Measurements from ENCODE around the gene TMEM179. TPM values are rescaled to one million over a fixed set of nuclear protein-coding genes. Genes with fewer than 3 reads are reported as not detected.

TMEM179 gene
- polyA plus RNA-seq, 1 experiment: 0.10 TPM

GRCh38 chr14:104577847-104578301 lies 26.7 kb downstream of the TMEM179 start:
- Histone ChIP-seq H3K4me3 (ENCODE audit: low read depth, low read length) (no peak overlapping the region), H3K27ac (ENCODE audit: low read depth, low read length) (no peak overlapping the region), H3K9me3 (ENCODE audit: control insufficient read depth, insufficient read depth, low read length) (no peaks in the 10 kb centered on the region; the same call in 1 of the 2 replicates), H3K27me3 (ENCODE audit: control insufficient read depth, insufficient read depth, low read length) (peaks cover 17% of the 10 kb centered on the region)
- CTCF ChIA-PET: no interaction called here
- POLR2A ChIA-PET: no interaction called here
- DNase-seq (ENCODE audit: low read depth, low spot score): no peak
- TF ChIP-seq CTCF (IDR thresholded peaks at IDR 0.05; ENCODE audit: low read depth, low read length): no peak

GRCh38 chr14:104577426-104577825 lies 27.1 kb downstream of the TMEM179 start:
- no peak for TF ChIP-seq CTCF (IDR thresholded peaks at IDR 0.05; ENCODE audit: low read depth, low read length)
- Histone ChIP-seq H3K27ac (ENCODE audit: low read depth, low read length) (no peak overlapping the region), H3K4me3 (ENCODE audit: low read depth, low read length) (no peak overlapping the region), H3K27me3 (ENCODE audit: control insufficient read depth, insufficient read depth, low read length) (peaks cover 17% of the 10 kb centered on the region), H3K9me3 (ENCODE audit: control insufficient read depth, insufficient read depth, low read length) (no peaks in the 10 kb centered on the region; the same call in 1 of the 2 replicates)
- CTCF ChIA-PET: no interaction called here
- POLR2A ChIA-PET: no interaction called here
- no peak for DNase-seq (ENCODE audit: low read depth, low spot score)

- Histone ChIP-seq H3K27me3 (ENCODE audit: control insufficient read depth, insufficient read depth, low read length) (peaks cover 17% of the 10 kb centered on the region), H3K4me3 (ENCODE audit: low read depth, low read length) (no peak overlapping the region), H3K9me3 (ENCODE audit: control insufficient read depth, insufficient read depth, low read length) (no peaks in the 10 kb centered on the region; the same call in 1 of the 2 replicates), H3K27ac (ENCODE audit: low read depth, low read length) (no peak overlapping the region)
- ChIA-PET POLR2A (no interaction called here), CTCF (no interaction called here)
- TF ChIP-seq CTCF (IDR thresholded peaks at IDR 0.05; ENCODE audit: low read depth, low read length): no peak
- DNase-seq (ENCODE audit: low read depth, low spot score): no peak
These were observed 27.6 kb downstream of the TMEM179 start for GRCh38 chr14:104576970-104577332.

GRCh38 chr14:104576232-104576969 lies 28.2 kb downstream of the TMEM179 start:
- Histone ChIP-seq H3K9me3 (ENCODE audit: control insufficient read depth, insufficient read depth, low read length) (no peaks in the 10 kb centered on the region; the same call in 1 of the 2 replicates), H3K4me3 (ENCODE audit: low read depth, low read length) (no peak overlapping the region), H3K27ac (ENCODE audit: low read depth, low read length) (no peak overlapping the region), H3K27me3 (ENCODE audit: control insufficient read depth, insufficient read depth, low read length) (peaks cover 17% of the 10 kb centered on the region)
- ChIA-PET CTCF (no interaction called here), POLR2A (no interaction called here)
- no peak for TF ChIP-seq CTCF (IDR thresholded peaks at IDR 0.05; ENCODE audit: low read depth, low read length)
- DNase-seq (ENCODE audit: low read depth, low spot score): no peak

GRCh38 chr14:104574978-104575583 lies 29.5 kb downstream of the TMEM179 start:
- POLR2A ChIA-PET: no interaction called here
- Histone ChIP-seq H3K27me3 (ENCODE audit: control insufficient read depth, insufficient read depth, low read length) (peaks cover 17% of the 10 kb centered on the region), H3K27ac (ENCODE audit: low read depth, low read length) (no peak overlapping the region), H3K4me3 (ENCODE audit: low read depth, low read length) (no peak overlapping the region), H3K9me3 (ENCODE audit: control insufficient read depth, insufficient read depth, low read length) (no peaks in the 10 kb centered on the region; the same call in 1 of the 2 replicates)
- TF ChIP-seq CTCF (IDR thresholded peaks at IDR 0.05; ENCODE audit: low read depth, low read length): no peak
- CTCF ChIA-PET: no interaction called here
- DNase-seq (ENCODE audit: low read depth, low spot score): no peak

All from AG04450 (cell line).